Activated T-cell treated with anti-CD3 and anti-CD28 coated beads, Interleukin-2, amount 50 U/mL, for 72 hours (primary cell): ENCODE results near the gene HOXB6. TPM values are rescaled to one million over a fixed set of nuclear protein-coding genes. Genes with fewer than 3 reads are reported as not detected.
A peak's percentile ranks its signal among the peaks of the same experiment; 100 is the strongest.

ENCODE experiments used
- ATAC-seq, 2 donors: fragments of 150-1000 bp; cut with Tn5 transposase; replicated peaks in 1 of 2; 2 replicates each; pipeline ENCODE4 v1.10.0; 2021; ENCODE audit warnings: moderate library complexity in 2 of 2, mild to moderate bottlenecking in 1 of 2
- DNase-seq, 2 donors: peaks; one replicate each; pipeline ENCODE4 v3.0.0; 2021 to 2022; ENCODE audit warnings: mixed read lengths in 1 of 2
- H3K27ac Mint-ChIP-seq: one replicate; pipeline ENCODE4 v1.8.0; 2022; ENCODE audit warnings: mild to moderate bottlenecking, moderate library complexity, mixed read lengths
- H3K27me3 Mint-ChIP-seq: one replicate; pipeline ENCODE4 v1.8.0; 2022; ENCODE audit warnings: low read depth, mixed read lengths
- H3K36me3 Mint-ChIP-seq, 2 donors: one replicate each; pipeline ENCODE4 v1.8.0; 2022; ENCODE audit warnings: mixed read lengths in 2 of 2, mild to moderate bottlenecking in 1 of 2; ENCODE audit not compliant: insufficient read depth in 2 of 2
- H3K4me1 Mint-ChIP-seq: one replicate; pipeline ENCODE4 v1.8.0; 2022; ENCODE audit warnings: low read depth, mixed read lengths
- H3K4me3 Mint-ChIP-seq, 2 donors: one replicate each; pipeline ENCODE4 v1.8.0; 2022; ENCODE audit warnings: mild to moderate bottlenecking in 2 of 2, mixed read lengths in 2 of 2, moderate library complexity in 2 of 2
- H3K9me3 Mint-ChIP-seq, 2 donors: one replicate each; pipeline ENCODE4 v1.8.0; 2022; ENCODE audit warnings: mixed read lengths in 2 of 2
- total RNA-seq, 2 donors: library from RNA; stranded (reverse); gene quantifications; one replicate each; pipeline ENCODE4 v1.2.3, GENCODE V29; 2022

HOXB6 gene
- total RNA-seq, 2 donors from 2014 or later = 0.24 to 0.51 TPM

- no peak overlapping the region for H3K4me3 Mint-ChIP-seq
- no peaks in the 10 kb centered on the region for H3K9me3 Mint-ChIP-seq
- H3K27me3 Mint-ChIP-seq = peaks cover 90% of the 10 kb centered on the region
- H3K27ac Mint-ChIP-seq = no peak overlapping the region
- no peak for DNase-seq
- H3K4me1 Mint-ChIP-seq = peaks cover 19% of the 10 kb centered on the region
- ATAC-seq = no peak
- H3K36me3 Mint-ChIP-seq = peaks cover 0 to 2% of the 10 kb centered on the region in 2 donors
These were observed 1.5 kb upstream of the HOXB6 start for GRCh38 chr17:48605991-48606891.

DNA sequence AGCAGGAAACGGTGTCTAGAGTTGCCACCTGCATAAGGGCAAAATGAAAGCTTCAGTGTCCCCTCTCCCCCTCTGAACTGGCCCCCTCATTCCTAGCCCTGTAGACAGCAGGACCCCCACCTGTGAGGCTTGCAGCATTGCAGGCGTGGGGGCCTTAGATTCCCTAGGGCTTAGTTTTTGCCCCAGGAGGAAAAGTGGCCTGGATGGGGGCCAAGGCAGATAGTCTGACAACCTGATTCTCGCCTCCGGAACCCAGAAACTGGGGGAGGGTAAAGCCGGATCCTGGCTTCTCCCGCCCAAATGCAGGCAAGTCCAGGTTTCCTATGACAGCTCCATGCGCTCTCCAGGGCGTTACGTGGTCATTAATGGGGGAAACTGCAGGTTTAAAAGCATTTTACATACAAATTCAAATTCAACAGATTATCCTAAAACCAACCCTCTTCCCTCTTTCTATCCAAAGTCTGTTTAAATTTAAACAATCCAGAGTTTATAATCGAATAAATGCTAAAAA lies 678 bp upstream of the HOXB6 start:
- Mint-ChIP-seq H3K4me3 (no peak overlapping the region), H3K36me3 (no peaks in the 10 kb centered on the region), H3K4me1 (peaks cover 13% of the 10 kb centered on the region), H3K27me3 (peaks cover 91% of the 10 kb centered on the region), H3K9me3 (no peaks in the 10 kb centered on the region), H3K27ac (no peak overlapping the region)
- DNase-seq (no peak), ATAC-seq (no peak)

GRCh38 chr17:48603959-48604769 lies 622 bp downstream of the HOXB6 start:
- Mint-ChIP-seq H3K4me1 (peaks cover 13% of the 10 kb centered on the region), H3K36me3 (no peaks in the 10 kb centered on the region), H3K27ac (no peak overlapping the region), H3K27me3 (peaks cover 96% of the 10 kb centered on the region), H3K4me3 (peak overlapping the region; percentile 66 to 67), H3K9me3 (no peaks in the 10 kb centered on the region)
- ATAC-seq (no peak), DNase-seq (no peak)

- no peak overlapping the region for H3K27ac Mint-ChIP-seq
- peak overlapping the region in 1 of 2 donors; percentile 26 for H3K4me3 Mint-ChIP-seq
- H3K9me3 Mint-ChIP-seq = no peaks in the 10 kb centered on the region
- ATAC-seq (no peak), DNase-seq (no peak)
- peaks cover 98% of the 10 kb centered on the region for H3K27me3 Mint-ChIP-seq
- H3K4me1 Mint-ChIP-seq = peaks cover 28% of the 10 kb centered on the region
- no peaks in the 10 kb centered on the region for H3K36me3 Mint-ChIP-seq
These were observed 3.0 kb downstream of the HOXB6 start for GRCh38 chr17:48601539-48602425.

DNA sequence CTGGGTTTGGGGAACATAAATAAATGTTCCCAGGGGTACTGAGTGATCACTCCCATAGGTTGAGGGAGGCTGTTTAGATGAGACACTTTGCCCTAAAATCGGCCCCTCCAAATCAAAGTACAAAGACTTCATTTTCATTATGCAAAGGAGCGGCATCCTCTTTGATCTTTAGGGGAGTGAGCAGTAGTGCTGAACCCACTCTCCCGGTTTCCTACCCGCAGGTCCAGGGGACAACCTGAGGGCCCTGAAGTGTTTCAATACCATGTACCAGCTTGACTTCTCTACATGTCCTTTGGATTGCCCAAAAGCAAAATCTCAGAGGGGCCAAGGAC lies 3.6 kb downstream of the HOXB6 start:
- no peak overlapping the region for H3K4me3 Mint-ChIP-seq
- no peak for DNase-seq
- peaks cover 34% of the 10 kb centered on the region for H3K4me1 Mint-ChIP-seq
- H3K36me3 Mint-ChIP-seq = no peaks in the 10 kb centered on the region
- H3K27ac Mint-ChIP-seq = no peak overlapping the region
- ATAC-seq = no peak
- no peaks in the 10 kb centered on the region for H3K9me3 Mint-ChIP-seq
- peaks cover 98% of the 10 kb centered on the region for H3K27me3 Mint-ChIP-seq

DNA sequence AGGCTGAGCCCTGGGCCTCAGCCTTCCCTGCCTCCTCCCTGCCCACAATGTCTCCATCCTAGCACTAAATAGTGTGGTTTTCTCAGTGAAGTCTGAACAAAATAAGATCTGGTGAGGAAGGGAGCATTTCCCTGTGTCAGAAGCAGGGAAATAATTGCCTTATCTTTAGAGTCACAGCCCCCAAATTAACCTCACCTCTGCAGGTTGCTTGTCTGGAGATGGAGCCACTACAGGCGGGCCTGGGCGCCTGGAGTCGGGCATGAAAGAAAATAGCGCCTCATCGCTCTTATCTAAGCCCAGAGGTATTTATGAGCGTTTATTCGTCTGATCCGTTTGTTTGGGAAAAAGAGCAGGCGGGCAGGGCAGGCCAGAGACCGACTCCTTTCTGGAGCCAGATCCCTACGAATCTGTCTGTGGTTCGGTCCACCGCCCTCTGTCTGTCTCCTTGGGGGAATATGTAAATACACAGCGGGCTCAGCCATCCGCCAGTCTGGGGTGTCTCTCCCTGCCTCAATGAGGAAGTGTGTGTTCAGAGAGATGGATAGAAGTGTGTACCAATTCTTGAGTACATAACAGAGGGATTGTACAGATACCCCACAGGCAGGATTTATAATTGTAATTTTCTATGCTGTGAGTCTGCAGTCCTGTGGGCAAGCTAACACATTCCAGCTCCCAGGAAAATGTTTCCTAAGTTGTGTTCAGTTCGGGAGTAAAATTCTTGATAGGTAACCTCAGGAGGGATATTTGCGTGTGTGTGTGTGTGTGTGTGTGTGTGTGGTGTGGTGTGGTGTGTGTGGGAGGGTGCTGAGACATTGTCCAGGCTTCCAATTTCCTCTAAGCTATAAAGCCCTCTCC lies 4.3 kb downstream of the HOXB6 start:
- DNase-seq (no peak), ATAC-seq (no peak)
- Mint-ChIP-seq H3K27ac (no peak overlapping the region), H3K4me3 (no peak overlapping the region), H3K4me1 (peaks cover 41% of the 10 kb centered on the region), H3K9me3 (no peaks in the 10 kb centered on the region), H3K36me3 (no peaks in the 10 kb centered on the region), H3K27me3 (peaks cover 98% of the 10 kb centered on the region)

GRCh38 chr17:48599354-48599753 lies 5.4 kb downstream of the HOXB6 start:
- H3K4me1 Mint-ChIP-seq = peaks cover 37% of the 10 kb centered on the region
- H3K27ac Mint-ChIP-seq = no peak overlapping the region
- no peaks in the 10 kb centered on the region for H3K36me3 Mint-ChIP-seq
- no peak for DNase-seq
- H3K27me3 Mint-ChIP-seq = peaks cover 98% of the 10 kb centered on the region
- no peaks in the 10 kb centered on the region for H3K9me3 Mint-ChIP-seq
- H3K4me3 Mint-ChIP-seq = no peak overlapping the region
- no peak for ATAC-seq

- Mint-ChIP-seq H3K4me1 (peaks cover 41% of the 10 kb centered on the region), H3K9me3 (no peaks in the 10 kb centered on the region), H3K36me3 (no peaks in the 10 kb centered on the region), H3K4me3 (peak overlapping the region; percentile 33 to 76), H3K27me3 (peaks cover 100% of the 10 kb centered on the region), H3K27ac (no peak overlapping the region)
- DNase-seq = no peak
- ATAC-seq = no peak
These were observed 6.0 kb downstream of the HOXB6 start for GRCh38 chr17:48598736-48599135.

DNA sequence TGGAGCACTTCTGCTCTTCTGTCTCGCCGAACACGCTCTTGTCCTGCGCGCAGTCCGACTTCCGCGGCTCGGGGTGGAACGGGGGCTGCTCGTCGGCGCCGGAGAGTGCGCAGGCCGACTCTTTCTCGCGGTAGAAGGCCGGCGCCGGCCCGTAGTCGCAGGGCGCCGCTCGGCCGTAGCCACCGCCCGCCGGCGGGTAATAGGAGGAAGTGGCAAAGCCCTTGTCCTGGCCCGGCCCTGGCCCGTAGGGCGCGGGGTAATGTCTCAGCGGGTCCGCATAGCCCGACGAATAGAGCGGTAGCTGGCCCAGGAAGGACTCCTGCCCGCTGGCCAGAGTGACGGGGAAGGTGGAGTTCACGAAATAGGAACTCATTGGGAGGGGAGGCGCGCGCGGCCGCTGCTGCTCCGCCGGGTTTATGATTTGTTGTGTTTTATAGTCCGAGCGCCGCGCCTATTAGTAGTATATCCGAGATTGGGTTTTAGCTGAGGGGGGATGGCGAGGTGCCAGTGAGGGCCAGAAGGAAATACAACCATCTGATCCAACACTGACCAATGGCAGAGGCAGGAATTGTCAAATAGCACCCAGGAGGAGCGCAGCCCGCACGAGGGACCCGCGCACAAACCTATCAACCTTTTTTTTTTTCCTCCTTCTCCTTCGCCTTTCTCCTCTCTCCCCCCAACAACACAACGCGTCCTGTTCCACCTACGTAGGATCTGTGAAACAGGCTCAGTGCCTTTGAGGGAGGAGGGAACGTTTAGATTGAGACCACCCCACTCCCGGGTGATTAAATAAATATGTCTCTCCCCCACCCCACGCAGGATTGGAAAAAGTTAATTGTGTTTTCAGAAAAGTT lies 6.8 kb downstream of the HOXB6 start:
- no peak overlapping the region for H3K27ac Mint-ChIP-seq

DNA sequence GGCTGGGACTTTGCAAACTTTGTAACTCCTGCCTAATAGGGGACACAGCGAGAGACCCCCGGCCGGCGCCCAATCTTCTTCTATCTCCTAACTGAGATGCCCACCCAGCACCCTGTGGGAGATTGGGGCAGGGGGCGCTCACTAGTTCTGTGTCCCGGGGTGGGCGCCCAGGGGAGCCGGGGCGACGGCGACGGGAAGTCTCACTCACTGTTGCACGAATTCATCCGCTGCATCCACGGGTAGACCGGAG lies 7.3 kb downstream of the HOXB6 start:
- H3K9me3 Mint-ChIP-seq = no peaks in the 10 kb centered on the region
- H3K27ac Mint-ChIP-seq = no peak overlapping the region
- no peak for DNase-seq
- peak in 1 of 2 donors; percentile 4 for ATAC-seq
- H3K4me3 Mint-ChIP-seq = peak overlapping the region; percentile 76 to 85
- peaks cover 47% of the 10 kb centered on the region for H3K4me1 Mint-ChIP-seq
- H3K27me3 Mint-ChIP-seq = peaks cover 96% of the 10 kb centered on the region
- H3K36me3 Mint-ChIP-seq = no peaks in the 10 kb centered on the region

More for the DNA sequence above, 6.8 kb downstream of the HOXB6 start:
- Mint-ChIP-seq H3K4me3 (peak overlapping the region; percentile 76 to 85), H3K36me3 (no peaks in the 10 kb centered on the region), H3K27me3 (peaks cover 98% of the 10 kb centered on the region), H3K9me3 (no peaks in the 10 kb centered on the region), H3K4me1 (peaks cover 48% of the 10 kb centered on the region)
- ATAC-seq (peak; percentile 50 to 55), DNase-seq (peak; percentile 56 to 58)

GRCh38 chr17:48596735-48597527 lies 7.9 kb downstream of the HOXB6 start:
- no peak for ATAC-seq
- H3K4me3 Mint-ChIP-seq = peak overlapping the region; percentile 76 to 85
- H3K27me3 Mint-ChIP-seq = peaks cover 96% of the 10 kb centered on the region
- H3K36me3 Mint-ChIP-seq = no peaks in the 10 kb centered on the region
- H3K27ac Mint-ChIP-seq = no peak overlapping the region
- no peak for DNase-seq
- H3K4me1 Mint-ChIP-seq = peaks cover 49% of the 10 kb centered on the region
- no peaks in the 10 kb centered on the region for H3K9me3 Mint-ChIP-seq
